ENCODE measurements around the gene INCA1.

Gene INCA1

GRCh38 chr17:4945944-4946280 is 51.4 kb downstream of the INCA1 start:
- CTCF ChIA-PET = interaction anchor here (1.1 to 4.0 kb wide), 4 partner anchors 11 to 85 kb away, joined by 3 to 11 read pairs (median 6); partner anchors contain the start of genes INCA1 and KIF1C
- TF ChIP-seq CTCF (IDR thresholded peaks at IDR 0.05; ENCODE audit: control extremely low read depth, extremely low read depth, low read depth, missing control alignments) = no peak
- DNase-seq (ENCODE audit: extremely low spot score) = no peak
- POLR2A ChIA-PET = no interaction called here

- ChIA-PET POLR2A (interaction anchor here (1.1 kb wide), 1 partner anchor 22 kb away, joined by 6 read pairs; the partner anchor contains the start of gene SPAG7), CTCF (interaction anchor here (1.1 to 4.0 kb wide), 4 partner anchors 11 to 85 kb away, joined by 3 to 11 read pairs (median 6); partner anchors contain the start of genes INCA1 and KIF1C)
- no peak for TF ChIP-seq CTCF (IDR thresholded peaks at IDR 0.05; ENCODE audit: control extremely low read depth, extremely low read depth, low read depth, missing control alignments)
- DNase-seq (ENCODE audit: extremely low spot score) = peak; percentile 75
These were observed 52.0 kb downstream of the INCA1 start for GRCh38 chr17:4945176-4945943.

- CTCF ChIA-PET = interaction anchor here (1.1 kb wide), 1 partner anchor 86 kb away, joined by 3 read pairs; no protein-coding TSS in a partner anchor
- no peak for TF ChIP-seq CTCF (IDR thresholded peaks at IDR 0.05; ENCODE audit: control extremely low read depth, extremely low read depth, low read depth, missing control alignments)
- POLR2A ChIA-PET = interaction anchor here (1.1 kb wide), 1 partner anchor 23 kb away, joined by 6 read pairs; the partner anchor contains the start of gene SPAG7
- DNase-seq (ENCODE audit: extremely low spot score) = no peak
These were observed 52.7 kb downstream of the INCA1 start for GRCh38 chr17:4944554-4945175.

GRCh38 chr17:4944163-4944553 is 53.2 kb downstream of the INCA1 start:
- no peak for TF ChIP-seq CTCF (IDR thresholded peaks at IDR 0.05; ENCODE audit: control extremely low read depth, extremely low read depth, low read depth, missing control alignments)
- CTCF ChIA-PET = no interaction called here
- no peak for DNase-seq (ENCODE audit: extremely low spot score)
- POLR2A ChIA-PET = interaction anchor here (1.1 kb wide), 1 partner anchor 23 kb away, joined by 6 read pairs; the partner anchor contains the start of gene SPAG7

GRCh38 chr17:4942760-4943508 is 54.4 kb downstream of the INCA1 start:
- CTCF ChIA-PET = interaction anchor here (1.4 kb wide), 1 partner anchor 10 kb away, joined by 3 read pairs; no protein-coding TSS in a partner anchor
- no peak for DNase-seq (ENCODE audit: extremely low spot score)
- no peak for TF ChIP-seq CTCF (IDR thresholded peaks at IDR 0.05; ENCODE audit: control extremely low read depth, extremely low read depth, low read depth, missing control alignments)
- POLR2A ChIA-PET = interaction anchor here (0.6 to 0.8 kb wide), 2 partner anchors 25 to 1157 kb away, joined by 3 to 5 read pairs; partner anchors contain the start of gene SPAG7

- no peak for TF ChIP-seq CTCF (IDR thresholded peaks at IDR 0.05; ENCODE audit: control extremely low read depth, extremely low read depth, low read depth, missing control alignments)
- no peak for DNase-seq (ENCODE audit: extremely low spot score)
- POLR2A ChIA-PET = no interaction called here
- CTCF ChIA-PET = no interaction called here
These were observed 56.1 kb downstream of the INCA1 start for GRCh38 chr17:4941319-4941610.
